ENCODE measurements around the gene PROB1. TPM values are rescaled to one million over a fixed set of nuclear protein-coding genes. Genes with fewer than 3 reads are reported as not detected.

The PROB1 gene
- polyA plus RNA-seq, 1 donor (not counting 4 experiments of a cell fraction or from before 2014, with no cell fraction given): 0.26 TPM

GRCh38 chr5:139382807-139383206, 12.1 kb downstream of the PROB1 start:
- dilution Hi-C loops (cut with MboI; ENCODE audit: extremely low pct_ligation_motif_present, low sequenced_read_pairs): no loop called here

GRCh38 chr5:139381837-139382761, 12.8 kb downstream of the PROB1 start:
- Histone ChIP-seq H3K9me3 (ENCODE audit: control insufficient read depth, low read depth, low read length) (no peaks in the 10 kb centered on the region), H3K4me2 (ENCODE audit: control insufficient read depth, extremely low read depth, insufficient read depth, low read depth, low read length) (no peak overlapping the region), H3K9me1 (ENCODE audit: control insufficient read depth, extremely low read depth, insufficient read depth, low read length) (no peaks in the 10 kb centered on the region), H3K36me3 (ENCODE audit: control insufficient read depth in 2 of 2, extremely low read depth in 1 of 2, insufficient read depth in 2 of 2, low read length in 2 of 2) (no peaks in the 10 kb centered on the region), H4K20me1 (ENCODE audit: control insufficient read depth, extremely low read depth, insufficient read depth, low read length) (no peaks in the 10 kb centered on the region), H3K4me1 (ENCODE audit: control insufficient read depth, extremely low read depth, insufficient read depth, low read length) (peaks cover 32% of the 10 kb centered on the region), H2AFZ (ENCODE audit: control insufficient read depth, low read length) (no peak overlapping the region), H3K27me3 (ENCODE audit: control insufficient read depth, extremely low read depth, insufficient read depth, low read length) (no peaks in the 10 kb centered on the region), H3K27ac (ENCODE audit: control insufficient read depth, insufficient read depth, low read length) (no peak overlapping the region), H3K9ac (ENCODE audit: control insufficient read depth, extremely low read depth, insufficient read depth, low read length) (no peak overlapping the region), H3K79me2 (ENCODE audit: control insufficient read depth, insufficient read depth, low read length) (no peaks in the 10 kb centered on the region), H3K4me3 (ENCODE audit: control insufficient read depth in 2 of 3, extremely low read depth in 1 of 3, insufficient read depth in 2 of 3, low read depth in 1 of 3, low read length in 3 of 3) (no peak overlapping the region)
- FAIRE-seq (no peak), DNase-seq (ENCODE audit: low read depth, low spot score) (no peak)
- dilution Hi-C loops (cut with MboI; ENCODE audit: extremely low pct_ligation_motif_present, low sequenced_read_pairs): no loop called here
- TF ChIP-seq EZH2 (IDR thresholded peaks at IDR 0.05; ENCODE audit: low read length): no peak
- TF ChIP-seq, protein P1, sequence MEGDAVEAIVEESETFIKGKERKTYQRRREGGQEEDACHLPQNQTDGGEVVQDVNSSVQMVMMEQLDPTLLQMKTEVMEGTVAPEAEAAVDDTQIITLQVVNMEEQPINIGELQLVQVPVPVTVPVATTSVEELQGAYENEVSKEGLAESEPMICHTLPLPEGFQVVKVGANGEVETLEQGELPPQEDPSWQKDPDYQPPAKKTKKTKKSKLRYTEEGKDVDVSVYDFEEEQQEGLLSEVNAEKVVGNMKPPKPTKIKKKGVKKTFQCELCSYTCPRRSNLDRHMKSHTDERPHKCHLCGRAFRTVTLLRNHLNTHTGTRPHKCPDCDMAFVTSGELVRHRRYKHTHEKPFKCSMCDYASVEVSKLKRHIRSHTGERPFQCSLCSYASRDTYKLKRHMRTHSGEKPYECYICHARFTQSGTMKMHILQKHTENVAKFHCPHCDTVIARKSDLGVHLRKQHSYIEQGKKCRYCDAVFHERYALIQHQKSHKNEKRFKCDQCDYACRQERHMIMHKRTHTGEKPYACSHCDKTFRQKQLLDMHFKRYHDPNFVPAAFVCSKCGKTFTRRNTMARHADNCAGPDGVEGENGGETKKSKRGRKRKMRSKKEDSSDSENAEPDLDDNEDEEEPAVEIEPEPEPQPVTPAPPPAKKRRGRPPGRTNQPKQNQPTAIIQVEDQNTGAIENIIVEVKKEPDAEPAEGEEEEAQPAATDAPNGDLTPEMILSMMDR (optimal IDR thresholded peaks at IDR 0.05 in 1 of 3, IDR thresholded peaks at IDR 0.05 in 1 of 3, conservative IDR thresholded peaks at IDR 0.05 in 1 of 3; ENCODE audit: extremely low read depth in 1 of 3, insufficient read depth in 2 of 3, low read length in 3 of 3): no peak

More at GRCh38 chr5:139382807-139383206, 12.1 kb downstream of the PROB1 start:
- no peaks in the 10 kb centered on the region for H3K9me3 ChIP-seq (ENCODE audit: control insufficient read depth, low read depth, low read length)
- H3K9ac ChIP-seq (ENCODE audit: control insufficient read depth, extremely low read depth, insufficient read depth, low read length): no peak overlapping the region
- H3K36me3 ChIP-seq (ENCODE audit: control insufficient read depth in 2 of 2, extremely low read depth in 1 of 2, insufficient read depth in 2 of 2, low read length in 2 of 2): no peaks in the 10 kb centered on the region
- DNase-seq (ENCODE audit: low read depth, low spot score) (no peak), FAIRE-seq (no peak)
- no peaks in the 10 kb centered on the region for H3K9me1 ChIP-seq (ENCODE audit: control insufficient read depth, extremely low read depth, insufficient read depth, low read length)
- no peak overlapping the region for H3K4me2 ChIP-seq (ENCODE audit: control insufficient read depth, extremely low read depth, insufficient read depth, low read depth, low read length)
- H3K4me1 ChIP-seq (ENCODE audit: control insufficient read depth, extremely low read depth, insufficient read depth, low read length): peaks cover 32% of the 10 kb centered on the region
- no peak overlapping the region for H3K4me3 ChIP-seq (ENCODE audit: control insufficient read depth in 2 of 3, extremely low read depth in 1 of 3, insufficient read depth in 2 of 3, low read depth in 1 of 3, low read length in 3 of 3)
- H3K79me2 ChIP-seq (ENCODE audit: control insufficient read depth, insufficient read depth, low read length): no peaks in the 10 kb centered on the region
- no peak overlapping the region for H3K27ac ChIP-seq (ENCODE audit: control insufficient read depth, insufficient read depth, low read length)
- H3K27me3 ChIP-seq (ENCODE audit: control insufficient read depth, extremely low read depth, insufficient read depth, low read length): no peaks in the 10 kb centered on the region
- no peaks in the 10 kb centered on the region for H4K20me1 ChIP-seq (ENCODE audit: control insufficient read depth, extremely low read depth, insufficient read depth, low read length)
- no peak overlapping the region for H2AFZ ChIP-seq (ENCODE audit: control insufficient read depth, low read length)
- TF ChIP-seq EZH2 (IDR thresholded peaks at IDR 0.05; ENCODE audit: low read length): no peak
- TF ChIP-seq, protein P1 (optimal IDR thresholded peaks at IDR 0.05 in 1 of 3, IDR thresholded peaks at IDR 0.05 in 1 of 3, conservative IDR thresholded peaks at IDR 0.05 in 1 of 3; ENCODE audit: extremely low read depth in 1 of 3, insufficient read depth in 2 of 3, low read length in 3 of 3): no peak
